Measurements from ENCODE around the gene PSMB2. TPM values are rescaled to one million over a fixed set of nuclear protein-coding genes. Genes with fewer than 3 reads are reported as not detected.
"Not testable (repeated sequence)": the region's sequence is repeated elsewhere in the genome, so short reads cannot be mapped to it uniquely, and the experiment has no call there.

PSMB2 gene
- total and polyA plus RNA-seq, 2 donors = 20.8 to 46.1 TPM

- Histone ChIP-seq H3K27ac (ENCODE audit: low read depth) (no peak overlapping the region), H3K36me3 (ENCODE audit: insufficient read depth) (no peaks in the 10 kb centered on the region), H3K4me3 (ENCODE audit: low read depth, low read length) (no peak overlapping the region), H3K4me1 (ENCODE audit: insufficient read depth) (no peaks in the 10 kb centered on the region)
- 61% methylated on average over 4 of the region's 4 CpGs for WGBS
- no peak for DNase-seq (ENCODE audit: extremely low spot score)
Measured at GRCh38 chr1:35580949-35581388, 60.4 kb downstream of the PSMB2 start.

GRCh38 chr1:35577071-35577998 lies 64.0 kb downstream of the PSMB2 start:
- no peaks in the 10 kb centered on the region for H3K4me1 ChIP-seq (ENCODE audit: insufficient read depth)
- H3K27ac ChIP-seq (ENCODE audit: low read depth) = no peak overlapping the region
- H3K36me3 ChIP-seq (ENCODE audit: insufficient read depth) = no peaks in the 10 kb centered on the region
- DNase-seq (ENCODE audit: extremely low spot score) = no peak
- H3K4me3 ChIP-seq (ENCODE audit: low read depth, low read length) = peak overlapping the region; percentile 37
- WGBS = 6% methylated on average over 70 of the region's 70 CpGs

GRCh38 chr1:35576766-35577070 lies 64.6 kb downstream of the PSMB2 start:
- H3K27ac ChIP-seq (ENCODE audit: low read depth); H3K4me3 ChIP-seq (ENCODE audit: low read depth, low read length); H3K36me3 ChIP-seq (ENCODE audit: insufficient read depth); H3K4me1 ChIP-seq (ENCODE audit: insufficient read depth); DNase-seq (ENCODE audit: extremely low spot score): not testable (repeated sequence)
- WGBS = 15% methylated on average over 33 of the region's 37 CpGs

- no peaks in the 10 kb centered on the region for H3K36me3 ChIP-seq (ENCODE audit: insufficient read depth)
- H3K27ac ChIP-seq (ENCODE audit: low read depth) = no peak overlapping the region
- no peaks in the 10 kb centered on the region for H3K4me1 ChIP-seq (ENCODE audit: insufficient read depth)
- WGBS = 63% methylated on average over 10 of the region's 10 CpGs
- DNase-seq (ENCODE audit: extremely low spot score) = no peak
- H3K4me3 ChIP-seq (ENCODE audit: low read depth, low read length) = no peak overlapping the region
Measured at GRCh38 chr1:35576061-35576765, 65.1 kb downstream of the PSMB2 start.

GRCh38 chr1:35575416-35575958 lies 65.8 kb downstream of the PSMB2 start:
- no peak overlapping the region for H3K4me3 ChIP-seq (ENCODE audit: low read depth, low read length)
- WGBS = 90% methylated on average over 5 of the region's 5 CpGs
- DNase-seq (ENCODE audit: extremely low spot score) = no peak

GRCh38 chr1:35574655-35575415 lies 66.5 kb downstream of the PSMB2 start:
- H3K4me1 ChIP-seq (ENCODE audit: insufficient read depth) = no peaks in the 10 kb centered on the region
- no peak overlapping the region for H3K27ac ChIP-seq (ENCODE audit: low read depth)
- H3K36me3 ChIP-seq (ENCODE audit: insufficient read depth) = no peaks in the 10 kb centered on the region
- WGBS = 79% methylated on average over 30 of the region's 30 CpGs
- DNase-seq (ENCODE audit: extremely low spot score) = no peak
- H3K4me3 ChIP-seq (ENCODE audit: low read depth, low read length) = no peak overlapping the region

More at GRCh38 chr1:35575416-35575958, 65.8 kb downstream of the PSMB2 start:
- no peaks in the 10 kb centered on the region for H3K4me1 ChIP-seq (ENCODE audit: insufficient read depth)
- H3K27ac ChIP-seq (ENCODE audit: low read depth) = no peak overlapping the region
- no peaks in the 10 kb centered on the region for H3K36me3 ChIP-seq (ENCODE audit: insufficient read depth)

- no peak overlapping the region for H3K27ac ChIP-seq (ENCODE audit: low read depth)
- no peak for DNase-seq (ENCODE audit: extremely low spot score)
- H3K4me1 ChIP-seq (ENCODE audit: insufficient read depth) = no peaks in the 10 kb centered on the region
- 37% methylated on average over 48 of the region's 48 CpGs for WGBS
- no peaks in the 10 kb centered on the region for H3K36me3 ChIP-seq (ENCODE audit: insufficient read depth)
- H3K4me3 ChIP-seq (ENCODE audit: low read depth, low read length) = no peak overlapping the region
Measured at GRCh38 chr1:35574125-35574654, 67.1 kb downstream of the PSMB2 start.

GRCh38 chr1:35573198-35574124 lies 67.9 kb downstream of the PSMB2 start, which contains the start of gene TFAP2E:
TFAP2E (plus strand) TSS chr1:35573314; CDS start chr1:35573578, 264 bp downstream.
- no peak within 1 kb of the TSS for H3K27ac ChIP-seq (ENCODE audit: low read depth)
- H3K36me3 ChIP-seq (ENCODE audit: insufficient read depth) = no peaks in the 10 kb centered on the region
- WGBS = 9% methylated on average over 95 of the region's 95 CpGs
- no peaks in the 10 kb centered on the region for H3K4me1 ChIP-seq (ENCODE audit: insufficient read depth)
- H3K4me3 ChIP-seq (ENCODE audit: low read depth, low read length) = peak within 1 kb of the TSS; percentile 27
- DNase-seq (ENCODE audit: extremely low spot score) = no peak

- no peaks in the 10 kb centered on the region for H3K36me3 ChIP-seq (ENCODE audit: insufficient read depth)
- H3K4me1 ChIP-seq (ENCODE audit: insufficient read depth) = no peaks in the 10 kb centered on the region
- no peak for DNase-seq (ENCODE audit: extremely low spot score)
- 89% methylated on average over 2 of the region's 2 CpGs for WGBS
- no peak overlapping the region for H3K4me3 ChIP-seq (ENCODE audit: low read depth, low read length)
- no peak overlapping the region for H3K27ac ChIP-seq (ENCODE audit: low read depth)
Measured at GRCh38 chr1:35572296-35572695, 69.0 kb downstream of the PSMB2 start.

- Histone ChIP-seq H3K4me1 (ENCODE audit: insufficient read depth) (no peaks in the 10 kb centered on the region), H3K27ac (ENCODE audit: low read depth) (no peak overlapping the region), H3K4me3 (ENCODE audit: low read depth, low read length) (no peak overlapping the region), H3K36me3 (ENCODE audit: insufficient read depth) (no peaks in the 10 kb centered on the region)
- no peak for DNase-seq (ENCODE audit: extremely low spot score)
- 87% methylated on average over 8 of the region's 8 CpGs for WGBS
Measured at GRCh38 chr1:35571263-35571662, 70.1 kb downstream of the PSMB2 start.

- Histone ChIP-seq H3K4me3 (ENCODE audit: low read depth, low read length) (no peak overlapping the region), H3K36me3 (ENCODE audit: insufficient read depth) (no peaks in the 10 kb centered on the region), H3K4me1 (ENCODE audit: insufficient read depth) (no peaks in the 10 kb centered on the region), H3K27ac (ENCODE audit: low read depth) (no peak overlapping the region)
- no peak for DNase-seq (ENCODE audit: extremely low spot score)
- 72% methylated on average over 10 of the region's 10 CpGs for WGBS
Measured at GRCh38 chr1:35570589-35571137, 70.7 kb downstream of the PSMB2 start.

GRCh38 chr1:35569936-35570335 lies 71.4 kb downstream of the PSMB2 start:
- H3K4me1 ChIP-seq (ENCODE audit: insufficient read depth) = no peaks in the 10 kb centered on the region
- H3K4me3 ChIP-seq (ENCODE audit: low read depth, low read length) = no peak overlapping the region
- DNase-seq (ENCODE audit: extremely low spot score) = no peak
- no peaks in the 10 kb centered on the region for H3K36me3 ChIP-seq (ENCODE audit: insufficient read depth)
- H3K27ac ChIP-seq (ENCODE audit: low read depth) = no peak overlapping the region
- WGBS = 86% methylated on average over 1 of the region's 1 CpG

All from urinary bladder (tissue), 4 donors.